HepG2 (cell line): ENCODE measurements around the gene HOXA5. TPM values are rescaled to one million over a fixed set of nuclear protein-coding genes. Genes with fewer than 3 reads are reported as not detected.
A peak's percentile ranks its signal among the peaks of the same experiment; 100 is the strongest.

Experiments used
- ARHGAP35 ChIP-seq: sonication (generic); formaldehyde crosslinking; IDR thresholded peaks from 2 replicates; pipeline ENCODE4 v1.9.0; 2022; ENCODE audit warnings: mild to moderate bottlenecking, inconsistent platforms, moderate library complexity, missing genetic modification reagents, borderline replicate concordance
- ATF6 ChIP-seq: sonication (generic); formaldehyde crosslinking; conservative IDR thresholded peaks from 2 replicates; pipeline ENCODE4 v1.4.0; 2020; ENCODE audit warnings: missing genetic modification reagents
- FOSL1 ChIP-seq: sonication (generic); formaldehyde crosslinking; IDR thresholded peaks from 2 replicates; pipeline ENCODE4 v1.9.0; 2021; ENCODE audit warnings: missing genetic modification reagents, borderline replicate concordance
- HIVEP1 ChIP-seq: sonication (generic); formaldehyde crosslinking; IDR thresholded peaks from 2 replicates; pipeline ENCODE4 v1.4.0; 2020; ENCODE audit warnings: mild to moderate bottlenecking, missing genetic modification reagents
- IKZF5 ChIP-seq: IDR thresholded peaks from 2 replicates; pipeline ENCODE4 v1.6.1; 2018; ENCODE audit warnings: missing genetic modification reagents, mild to moderate bottlenecking, missing compliant biosample characterization
- MED1 ChIP-seq: sonication (generic); formaldehyde crosslinking; IDR thresholded peaks from 2 replicates; pipeline ENCODE4 v1.4.0; 2020; ENCODE audit warnings: missing genetic modification reagents
- MTA3 ChIP-seq: sonication (generic); formaldehyde crosslinking; IDR thresholded peaks from 2 replicates; pipeline ENCODE4 v1.4.0; 2020; ENCODE audit warnings: missing genetic modification reagents
- NKX3-1 ChIP-seq: sonication (generic); formaldehyde crosslinking; IDR thresholded peaks from 2 replicates; pipeline ENCODE4 v1.5.0; 2020; ENCODE audit warnings: missing genetic modification reagents
- REL ChIP-seq: sonication (generic); formaldehyde crosslinking; conservative IDR thresholded peaks from 2 replicates; pipeline ENCODE4 v1.8.0; 2022; ENCODE audit warnings: mild to moderate bottlenecking, missing genetic modification reagents, moderate library complexity
- REST ChIP-seq, 2 experiments: IDR thresholded peaks; 2 replicates each; pipeline ENCODE4 v1.6.1; 2011 to 2012; ENCODE audit warnings: low read length in 2 of 2, borderline replicate concordance in 1 of 2, low read depth in 1 of 2, mild to moderate bottlenecking in 1 of 2, moderate library complexity in 1 of 2
- RXRA ChIP-seq: sonication (generic); formaldehyde crosslinking; IDR thresholded peaks from 2 replicates; pipeline ENCODE4 v1.5.1; 2020; ENCODE audit warnings: missing genetic modification reagents
- SKIL ChIP-seq: sonication (generic); formaldehyde crosslinking; IDR thresholded peaks from 2 replicates; pipeline ENCODE4 v1.8.0; 2022; ENCODE audit warnings: missing genetic modification reagents, mild to moderate bottlenecking, moderate library complexity, borderline replicate concordance
- ZBTB20 ChIP-seq: sonication (generic); formaldehyde crosslinking; IDR thresholded peaks from 2 replicates; pipeline ENCODE4 v1.8.1; 2023; ENCODE audit warnings: missing genetic modification reagents, low read depth, mild to moderate bottlenecking, borderline replicate concordance
- ZBTB25 ChIP-seq: IDR thresholded peaks from 2 replicates; pipeline ENCODE4 v1.6.1; 2018; ENCODE audit warnings: missing genetic modification reagents
- ZNF101 ChIP-seq: sonication (generic); formaldehyde crosslinking; IDR thresholded peaks from 2 replicates; pipeline ENCODE4 v1.4.0; 2020; ENCODE audit warnings: mild to moderate bottlenecking, low read depth, missing genetic modification reagents, borderline replicate concordance
- ZNF180 ChIP-seq: sonication (generic); formaldehyde crosslinking; IDR thresholded peaks from 2 replicates; pipeline ENCODE4 v1.4.0; 2020; ENCODE audit warnings: low read depth, missing genetic modification reagents, borderline replicate concordance
- ZNF484 ChIP-seq: sonication (generic); formaldehyde crosslinking; IDR thresholded peaks from 2 replicates; pipeline ENCODE4 v1.5.1; 2020; ENCODE audit warnings: mild to moderate bottlenecking, low read depth, missing genetic modification reagents, borderline replicate concordance
- ZNF644 ChIP-seq: IDR thresholded peaks from 2 replicates; pipeline ENCODE4 v1.6.1; 2016; ENCODE audit warnings: low read depth
- ZNF746 ChIP-seq: sonication (generic); formaldehyde crosslinking; IDR thresholded peaks from 2 replicates; pipeline ENCODE4 v1.8.0; 2022; ENCODE audit warnings: mild to moderate bottlenecking, missing genetic modification reagents
- polyA plus RNA-seq, 8 experiments: library from polyadenylated mRNA; depleted of rRNA in 3 of 8; stranded (reverse) in 7 of 8; unstranded in 1 of 8; fragments of >200 nt; fragmentation: Illumina TruSeq in 4 of 8; extraction: Trizol in 4 of 8; gene quantifications; 2 replicates each; pipeline versions ENCODE4 v1.2.1 to v1.2.3, GENCODE V29; 2011 to 2016; ENCODE audit warnings: low read depth in 4 of 8, missing spikeins in 1 of 8, mixed read lengths in 1 of 8; ENCODE audit not compliant: insufficient read depth in 1 of 8
- total RNA-seq, 5 experiments: library from RNA; depleted of rRNA; stranded (reverse); fragments of >200 nt; fragmentation: Illumina TruSeq; extraction: Trizol; gene quantifications; 2 replicates each; pipeline ENCODE4 v1.2.3, GENCODE V29; 2016; ENCODE audit warnings: low read depth in 1 of 5

Gene HOXA5
- total and polyA plus RNA-seq, 2 of the 13 experiments (the other 11 are each of a cell fraction or from before 2014, with no cell fraction given), result 3.2 to 3.6 TPM

- TF ChIP-seq ATF6 (CRISPR knock-in tag) (no peak), REL (CRISPR knock-in tag) (no peak), ZNF644 (no peak), NKX3-1 (CRISPR knock-in tag) (no peak), ZNF484 (CRISPR knock-in tag) (no peak), RXRA (CRISPR knock-in tag) (peak; percentile 29; the same call in 1 of the 2 replicates), MTA3 (CRISPR knock-in tag) (no peak), ZBTB20 (CRISPR knock-in tag) (no peak; the same call in 1 of the 2 replicates), ZBTB25 (CRISPR knock-in tag) (no peak), SKIL (CRISPR knock-in tag) (no peak), REST (IDR thresholded peaks at IDR 0.05; ENCODE audit: borderline replicate concordance in 1 of 2, low read depth in 1 of 2, low read length in 2 of 2) (peak; percentile 1 to 77), ZNF180 (CRISPR knock-in tag) (no peak), FOSL1 (no peak), MED1 (no peak), ZNF746 (CRISPR knock-in tag) (no peak), ZNF101 (CRISPR knock-in tag) (no peak), HIVEP1 (CRISPR knock-in tag) (no peak), IKZF5 (peak; percentile 49; the same call in 1 of the 2 replicates), ARHGAP35 (no peak; the same call in 1 of the 2 replicates)
Measured at GRCh38 chr7:27150568-27151340, 7.3 kb upstream of the HOXA5 start (continued).
